ENCODE measurements around the gene MKS1. TPM values are rescaled to one million over a fixed set of nuclear protein-coding genes. Genes with fewer than 3 reads are reported as not detected.

MKS1 gene
- total RNA-seq, 4 donors from 2014 or later = 10.8 to 17.3 (median 14.7) TPM

- H3K4me3 ChIP-seq (ENCODE audit: low read depth, poor library complexity, severe bottlenecking) = no peak overlapping the region
- DNase-seq (ENCODE audit: low spot score in 2 of 2) = no peak
- WGBS, 2 donors = 72 to 75% methylated on average over 6 of the region's 6 CpGs
- intact Hi-C loops (cut with DNase I; ENCODE audit: low total_unique reads) = no loop called here
- TF ChIP-seq CTCF (IDR thresholded peaks at IDR 0.05) = no peak
- TF ChIP-seq POLR2A (IDR thresholded peaks at IDR 0.05) = no peak
Measured at GRCh38 chr17:58264407-58265103, 45.5 kb upstream of the MKS1 start.

- TF ChIP-seq POLR2A (IDR thresholded peaks at IDR 0.05) = no peak
- TF ChIP-seq CTCF (IDR thresholded peaks at IDR 0.05) = no peak
- intact Hi-C loops (cut with DNase I; ENCODE audit: low total_unique reads) = no loop called here
- WGBS, 2 donors = 83 to 86% methylated on average over 1 of the region's 1 CpG
- no peak for DNase-seq (ENCODE audit: low spot score in 2 of 2)
- H3K4me3 ChIP-seq (ENCODE audit: low read depth, poor library complexity, severe bottlenecking) = no peak overlapping the region
Measured at GRCh38 chr17:58263773-58264172, 44.7 kb upstream of the MKS1 start.

- WGBS, 2 donors = 90 to 92% methylated on average over 11 of the region's 11 CpGs
- peak in 1 of 2 donors; percentile 46 for DNase-seq (ENCODE audit: low spot score in 2 of 2)
- TF ChIP-seq POLR2A (IDR thresholded peaks at IDR 0.05) (no peak), CTCF (IDR thresholded peaks at IDR 0.05) (no peak)
- H3K4me3 ChIP-seq (ENCODE audit: low read depth, poor library complexity, severe bottlenecking) = no peak overlapping the region
- intact Hi-C loops (cut with DNase I; ENCODE audit: low total_unique reads) = no loop called here
Measured at GRCh38 chr17:58262149-58262548, 43.1 kb upstream of the MKS1 start.

GRCh38 chr17:58254803-58255202 is 35.7 kb upstream of the MKS1 start:
- no peak overlapping the region for H3K4me3 ChIP-seq (ENCODE audit: low read depth, poor library complexity, severe bottlenecking)
- no peak for TF ChIP-seq POLR2A (IDR thresholded peaks at IDR 0.05)
- TF ChIP-seq CTCF (IDR thresholded peaks at IDR 0.05) = no peak
- WGBS, 2 donors = 18 to 20% methylated on average over 8 of the region's 8 CpGs
- peak in 1 of 2 donors; percentile 73 for DNase-seq (ENCODE audit: low spot score in 2 of 2)
- intact Hi-C loops (cut with DNase I; ENCODE audit: low total_unique reads) = no loop called here

- H3K4me3 ChIP-seq (ENCODE audit: low read depth, poor library complexity, severe bottlenecking) = no peak overlapping the region
- intact Hi-C loops (cut with DNase I; ENCODE audit: low total_unique reads) = no loop called here
- TF ChIP-seq CTCF (IDR thresholded peaks at IDR 0.05) (no peak), POLR2A (IDR thresholded peaks at IDR 0.05) (no peak)
- no peak for DNase-seq (ENCODE audit: low spot score in 2 of 2)
- WGBS, 2 donors = 77 to 82% methylated on average over 3 of the region's 3 CpGs
Measured at GRCh38 chr17:58253082-58253481, 34.0 kb upstream of the MKS1 start.

GRCh38 chr17:58252141-58252540 is 33.1 kb upstream of the MKS1 start:
- peak in 1 of 2 donors; percentile 69 for DNase-seq (ENCODE audit: low spot score in 2 of 2)
- intact Hi-C loops (cut with DNase I; ENCODE audit: low total_unique reads) = no loop called here
- TF ChIP-seq POLR2A (IDR thresholded peaks at IDR 0.05) = no peak
- no peak for TF ChIP-seq CTCF (IDR thresholded peaks at IDR 0.05)
- H3K4me3 ChIP-seq (ENCODE audit: low read depth, poor library complexity, severe bottlenecking) = no peak overlapping the region
- 62 to 64% methylated on average over 9 of the region's 9 CpGs for WGBS, 2 donors
